ENCODE results near the gene ATOSB. TPM values are rescaled to one million over a fixed set of nuclear protein-coding genes. Genes with fewer than 3 reads are reported as not detected.

Gene ATOSB
- total RNA-seq, 3 donors from 2014 or later, result 32.3 to 35.0 (median 32.9) TPM

DNA sequence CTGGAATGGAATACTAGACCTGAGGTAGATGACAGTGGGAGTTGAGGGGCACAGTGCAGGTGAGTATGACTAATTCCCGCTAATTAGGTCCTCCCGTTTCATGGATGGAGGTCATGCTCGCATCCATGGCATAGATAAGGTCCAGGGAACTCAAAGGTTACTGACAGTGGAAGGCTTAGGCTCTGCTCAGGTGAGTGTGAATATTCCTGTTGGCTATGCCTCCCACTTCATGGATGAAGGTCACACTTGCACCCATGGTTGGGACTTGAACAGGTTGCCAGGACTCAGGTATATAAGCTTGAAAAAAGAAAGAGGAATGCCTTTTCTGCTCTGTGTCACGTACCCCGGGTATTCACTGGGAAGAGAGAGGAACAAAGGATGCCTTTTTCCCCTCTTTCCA, 26.4 kb upstream of the ATOSB start:
- TF ChIP-seq, protein P1, sequence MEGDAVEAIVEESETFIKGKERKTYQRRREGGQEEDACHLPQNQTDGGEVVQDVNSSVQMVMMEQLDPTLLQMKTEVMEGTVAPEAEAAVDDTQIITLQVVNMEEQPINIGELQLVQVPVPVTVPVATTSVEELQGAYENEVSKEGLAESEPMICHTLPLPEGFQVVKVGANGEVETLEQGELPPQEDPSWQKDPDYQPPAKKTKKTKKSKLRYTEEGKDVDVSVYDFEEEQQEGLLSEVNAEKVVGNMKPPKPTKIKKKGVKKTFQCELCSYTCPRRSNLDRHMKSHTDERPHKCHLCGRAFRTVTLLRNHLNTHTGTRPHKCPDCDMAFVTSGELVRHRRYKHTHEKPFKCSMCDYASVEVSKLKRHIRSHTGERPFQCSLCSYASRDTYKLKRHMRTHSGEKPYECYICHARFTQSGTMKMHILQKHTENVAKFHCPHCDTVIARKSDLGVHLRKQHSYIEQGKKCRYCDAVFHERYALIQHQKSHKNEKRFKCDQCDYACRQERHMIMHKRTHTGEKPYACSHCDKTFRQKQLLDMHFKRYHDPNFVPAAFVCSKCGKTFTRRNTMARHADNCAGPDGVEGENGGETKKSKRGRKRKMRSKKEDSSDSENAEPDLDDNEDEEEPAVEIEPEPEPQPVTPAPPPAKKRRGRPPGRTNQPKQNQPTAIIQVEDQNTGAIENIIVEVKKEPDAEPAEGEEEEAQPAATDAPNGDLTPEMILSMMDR (IDR thresholded peaks at IDR 0.05), result no peak
- Histone ChIP-seq H3K4me1 (ENCODE audit: low read depth) (no peaks in the 10 kb centered on the region), H3K9me3 (peaks cover 43% of the 10 kb centered on the region), H3K4me3 (no peak overlapping the region), H3K36me3 (ENCODE audit: low read depth) (no peaks in the 10 kb centered on the region)
- no peak for DNase-seq
- ATAC-seq, result no peak
- intact Hi-C loops (cut with DNase I, micrococcal nuclease), result no loop called here

DNA sequence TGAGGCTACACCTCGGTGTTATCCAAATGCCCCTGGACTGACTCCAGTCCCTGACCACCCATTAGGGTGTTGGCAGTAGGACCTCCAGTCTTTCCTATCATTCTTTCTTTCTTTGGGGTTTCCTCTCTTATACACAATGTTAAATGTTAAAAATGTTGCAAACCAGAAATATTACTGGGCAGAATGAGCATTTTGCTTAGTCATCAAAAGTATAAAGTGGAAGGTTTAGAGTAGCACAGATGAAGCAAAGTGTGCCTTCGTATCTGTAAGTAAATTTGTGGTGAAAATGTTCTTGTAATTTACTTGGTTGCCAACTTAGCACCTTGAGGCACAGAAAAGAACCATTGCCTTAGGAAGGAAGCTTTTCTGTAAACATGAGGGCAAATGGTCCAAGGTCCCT, 24.4 kb upstream of the ATOSB start:
- DNase-seq (no peak), ATAC-seq (no peak)
- TF ChIP-seq, protein P1 (IDR thresholded peaks at IDR 0.05), result no peak
- Histone ChIP-seq H3K36me3 (ENCODE audit: low read depth) (no peaks in the 10 kb centered on the region), H3K4me1 (ENCODE audit: low read depth) (no peaks in the 10 kb centered on the region), H3K4me3 (no peak overlapping the region), H3K9me3 (peaks cover 34% of the 10 kb centered on the region)
- intact Hi-C loops (cut with DNase I, micrococcal nuclease), result no loop called here

DNA sequence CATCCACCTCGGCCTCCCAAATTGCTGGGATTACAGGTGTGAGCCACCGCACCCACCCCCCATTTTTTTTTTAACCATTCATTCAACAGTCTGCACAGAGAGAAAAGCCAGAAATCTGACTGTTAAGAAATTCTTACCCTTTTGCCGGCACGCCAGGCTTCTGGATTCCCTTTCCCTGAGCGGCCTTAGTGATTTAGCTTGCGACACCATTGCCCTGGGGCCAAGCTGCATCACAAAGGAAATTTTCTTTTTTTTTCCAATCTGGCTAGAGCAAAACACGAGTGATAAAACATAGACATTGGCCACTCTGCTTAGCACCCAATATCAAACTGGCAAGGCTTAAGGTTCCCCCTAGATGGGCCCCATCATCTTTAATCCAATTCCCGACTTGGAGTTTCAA, 21.2 kb upstream of the ATOSB start:
- Histone ChIP-seq H3K36me3 (ENCODE audit: low read depth) (no peaks in the 10 kb centered on the region), H3K9me3 (peaks cover 11% of the 10 kb centered on the region), H3K4me1 (ENCODE audit: low read depth) (no peaks in the 10 kb centered on the region), H3K4me3 (no peak overlapping the region)
- ATAC-seq, result no peak
- DNase-seq, result no peak
- intact Hi-C loops (cut with DNase I, micrococcal nuclease), result no loop called here
- TF ChIP-seq, protein P1 (IDR thresholded peaks at IDR 0.05), result no peak

DNA sequence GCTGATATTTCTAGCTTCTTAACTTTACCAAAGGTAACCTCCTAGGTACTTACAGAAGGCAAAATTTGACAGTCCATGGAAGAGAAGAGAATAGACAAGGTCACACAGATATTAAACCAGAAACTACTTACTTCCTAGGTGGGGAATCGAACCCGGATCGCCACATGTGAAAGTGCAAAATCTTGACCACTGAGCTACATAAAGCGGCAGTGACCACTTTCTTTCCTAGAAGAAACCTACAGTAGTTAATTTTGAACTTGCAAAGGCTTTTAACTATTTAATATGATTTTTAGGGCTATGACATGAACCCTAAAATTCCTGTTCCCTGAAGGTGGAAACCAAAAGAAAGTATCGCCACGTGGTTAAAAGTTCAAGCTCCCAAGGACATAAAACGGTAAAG, 20.3 kb upstream of the ATOSB start:
- Histone ChIP-seq H3K4me3 (no peak overlapping the region), H3K4me1 (ENCODE audit: low read depth) (no peaks in the 10 kb centered on the region), H3K36me3 (ENCODE audit: low read depth) (no peaks in the 10 kb centered on the region), H3K9me3 (peaks cover 2% of the 10 kb centered on the region)
- DNase-seq, result no peak
- TF ChIP-seq, protein P1 (IDR thresholded peaks at IDR 0.05), result no peak
- ATAC-seq, result no peak
- intact Hi-C loops (cut with DNase I, micrococcal nuclease), result no loop called here

DNA sequence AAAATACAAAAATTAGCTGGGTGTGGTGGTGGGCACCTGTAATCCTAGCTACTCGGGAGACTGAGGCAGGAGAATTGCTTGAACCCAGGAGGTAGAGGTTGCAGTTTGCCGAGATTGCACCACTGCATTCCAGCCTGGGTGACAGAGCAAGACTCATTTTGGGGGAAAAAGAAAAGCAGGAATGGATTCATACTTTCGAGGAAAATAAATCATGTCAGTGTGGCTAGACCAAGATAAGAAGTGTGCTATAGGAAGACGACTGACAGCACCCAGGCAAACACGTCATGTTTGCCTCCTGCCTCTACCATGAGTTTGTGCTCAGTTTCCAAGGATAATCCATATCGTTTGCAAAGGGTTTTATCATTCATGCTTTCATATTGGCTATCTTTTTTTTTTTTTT, 19.3 kb upstream of the ATOSB start:
- Histone ChIP-seq H3K9me3 (no peaks in the 10 kb centered on the region), H3K36me3 (ENCODE audit: low read depth) (no peaks in the 10 kb centered on the region), H3K4me1 (ENCODE audit: low read depth) (no peaks in the 10 kb centered on the region), H3K4me3 (no peak overlapping the region)
- no peak for ATAC-seq
- intact Hi-C loops (cut with DNase I, micrococcal nuclease), result no loop called here
- TF ChIP-seq, protein P1 (IDR thresholded peaks at IDR 0.05), result no peak
- DNase-seq, result no peak

Measured in mucosa of descending colon (tissue), 3 donors.